H1 (cell line): ENCODE results near the gene TEAD1. TPM values are rescaled to one million over a fixed set of nuclear protein-coding genes. Genes with fewer than 3 reads are reported as not detected.

Experiments
- CTCF ChIA-PET: fragments of 300-600 bp; sonication (Branson Sonifier 250); formaldehyde crosslinking; loops from one replicate; lab custom pipeline; 2021; ENCODE audit not compliant: partially characterized antibody; lab: Charles Lee
- POLR2A ChIA-PET: fragments of 300-600 bp; sonication (Branson Sonifier 250); formaldehyde crosslinking; loops from one replicate; lab custom pipeline; 2021; ENCODE audit warnings: inconsistent platforms; ENCODE audit not compliant: partially characterized antibody; lab: Charles Lee
- DNase-seq, 2 experiments: peaks; one replicate each; pipeline versions ENCODE4 v3.0.0 to v3.0.0-alpha.2; 2010 to 2022; ENCODE audit warnings: low spot score in 2 of 2, low read depth in 1 of 2, mixed read lengths in 1 of 2
- FAIRE-seq: peaks from 2 replicates; lab custom pipeline; 2011; peaks lifted over from hg19 to GRCh38; lab: Jason Lieb, UNC
- H2AFZ ChIP-seq: 2 replicates; pipeline ENCODE4 v1.8.1; 2012; ENCODE audit warnings: low read length, inconsistent platforms
- H2AK5ac ChIP-seq: 2 replicates; pipeline ENCODE4 v1.6.1; 2013; ENCODE audit warnings: low read depth, low read length
- H2BK120ac ChIP-seq: replicated peaks from 2 replicates; pipeline ENCODE3; 2013; ENCODE audit warnings: low read depth, low read length, inconsistent platforms
- H2BK12ac ChIP-seq: 2 replicates; pipeline ENCODE4 v1.6.1; 2013; ENCODE audit warnings: low read depth, low read length
- H2BK15ac ChIP-seq: 2 replicates; pipeline ENCODE4 v1.6.1; 2013; ENCODE audit warnings: low read length
- H2BK20ac ChIP-seq: 2 replicates; pipeline ENCODE4 v1.6.1; 2013; ENCODE audit warnings: low read length
- H2BK5ac ChIP-seq: 2 replicates; pipeline ENCODE4 v1.6.1; 2013; ENCODE audit warnings: low read depth, low read length
- H3K14ac ChIP-seq: 2 replicates; pipeline ENCODE4 v1.6.1; 2013; ENCODE audit warnings: inconsistent platforms; ENCODE audit not compliant: insufficient read length
- H3K18ac ChIP-seq: 2 replicates; pipeline ENCODE4 v1.6.1; 2013; ENCODE audit warnings: low read length; ENCODE audit errors: extremely low read depth
- H3K23ac ChIP-seq: 2 replicates; pipeline ENCODE4 v1.6.1; 2013; ENCODE audit warnings: inconsistent platforms; ENCODE audit not compliant: insufficient read length
- H3K23me2 ChIP-seq: 2 replicates; pipeline ENCODE4 v1.6.1; 2013; ENCODE audit warnings: low read depth, low read length
- H3K27ac ChIP-seq: 2 replicates; pipeline ENCODE4 v1.6.1; 2011; ENCODE audit warnings: low read depth, low read length, inconsistent platforms
- H3K27me3 ChIP-seq, 4 experiments: replicated peaks in 1 of 4; 1 replicate in 1 of 4; 2 replicates in 3 of 4; pipeline versions ENCODE4 v1.6.1 to v1.8.1; 2011 to 2013; ENCODE audit warnings: low read length in 3 of 4, mild to moderate bottlenecking in 3 of 4, inconsistent platforms in 2 of 4, mixed read lengths in 2 of 4, moderate library complexity in 1 of 4; ENCODE audit not compliant: control insufficient read depth in 3 of 4, insufficient read depth in 3 of 4; ENCODE audit errors: extremely low read depth in 1 of 4
- H3K36me3 ChIP-seq, 4 experiments: 2 replicates each; pipeline versions ENCODE4 v1.6.1 to v1.8.1; 2011 to 2013; ENCODE audit warnings: mild to moderate bottlenecking in 4 of 4, low read length in 3 of 4, moderate library complexity in 2 of 4, control low read depth in 1 of 4, inconsistent platforms in 1 of 4; ENCODE audit not compliant: insufficient read depth in 4 of 4, control insufficient read depth in 2 of 4
- H3K4ac ChIP-seq: replicated peaks from 2 replicates; pipeline ENCODE3; 2013; ENCODE audit warnings: low read length, low read depth, mixed read lengths, inconsistent platforms; ENCODE audit not compliant: insufficient read length
- H3K4me1 ChIP-seq, 4 experiments: replicated peaks in 1 of 4; 1 replicate in 1 of 4; 2 replicates in 3 of 4; pipeline versions ENCODE4 v1.6.1 to v1.8.1; 2011 to 2013; ENCODE audit warnings: low read length in 3 of 4, inconsistent platforms in 2 of 4, mixed read lengths in 1 of 4; ENCODE audit not compliant: insufficient read depth in 4 of 4, control insufficient read depth in 3 of 4
- H3K4me2 ChIP-seq, 2 experiments: 2 replicates each; pipeline versions ENCODE4 v1.6.1 to v1.8.1; 2011 to 2013; ENCODE audit warnings: low read depth in 2 of 2, low read length in 2 of 2, control low read depth in 1 of 2, inconsistent platforms in 1 of 2, mild to moderate bottlenecking in 1 of 2; ENCODE audit not compliant: insufficient read depth in 1 of 2
- H3K4me3 ChIP-seq, 4 experiments: fragments of 200-600, 300-600 bp in 1 of 4; sonication (generic), shearing (Covaris generic), sonication (Bioruptor Twin) in 1 of 4; 2 replicates each; pipeline versions ENCODE4 v1.5.1 to v1.8.1; 2011 to 2016; ENCODE audit warnings: low read length in 4 of 4, low read depth in 3 of 4, control low read depth in 2 of 4, inconsistent platforms in 2 of 4, mild to moderate bottlenecking in 2 of 4, mixed read lengths in 1 of 4, moderate library complexity in 1 of 4; ENCODE audit not compliant: insufficient read depth in 2 of 4; ENCODE audit errors: extremely low read depth in 1 of 4
- H3K56ac ChIP-seq: replicated peaks from 2 replicates; pipeline ENCODE3; 2013; ENCODE audit warnings: low read depth, mild to moderate bottlenecking, mixed read lengths, low read length, inconsistent platforms; ENCODE audit not compliant: insufficient read length
- H3K79me1 ChIP-seq: 2 replicates; pipeline ENCODE4 v1.6.1; 2013; ENCODE audit warnings: low read depth, low read length, control low read depth
- H3K79me2 ChIP-seq, 2 experiments: 2 replicates each; pipeline versions ENCODE4 v1.6.1 to v1.8.1; 2012 to 2013; ENCODE audit warnings: low read length in 2 of 2, mild to moderate bottlenecking in 2 of 2, inconsistent platforms in 1 of 2; ENCODE audit not compliant: insufficient read depth in 2 of 2, control insufficient read depth in 1 of 2
- H3K9ac ChIP-seq, 4 experiments: replicated peaks in 1 of 4; 1 replicate in 1 of 4; 2 replicates in 3 of 4; pipeline versions ENCODE4 v1.6.1 to v1.8.1; 2011 to 2013; ENCODE audit warnings: low read depth in 3 of 4, low read length in 3 of 4, control low read depth in 2 of 4, mild to moderate bottlenecking in 2 of 4, moderate library complexity in 2 of 4, inconsistent platforms in 1 of 4; ENCODE audit errors: extremely low read depth in 1 of 4
- H3K9me3 ChIP-seq, 2 experiments: 2 replicates each; pipeline versions ENCODE4 v1.6.1 to v1.8.1; 2012 to 2013; ENCODE audit warnings: mild to moderate bottlenecking in 2 of 2, moderate library complexity in 2 of 2, control low read depth in 1 of 2, inconsistent platforms in 1 of 2, low read depth in 1 of 2, low read length in 1 of 2, mixed read lengths in 1 of 2; ENCODE audit not compliant: insufficient read depth in 2 of 2
- H4K20me1 ChIP-seq, 2 experiments: replicated peaks in 1 of 2; 2 replicates each; pipeline versions ENCODE3 to v1.8.1; 2011 to 2013; ENCODE audit warnings: inconsistent platforms in 2 of 2, low read length in 2 of 2, mild to moderate bottlenecking in 1 of 2; ENCODE audit not compliant: insufficient read depth in 2 of 2, control insufficient read depth in 1 of 2
- H4K5ac ChIP-seq: 2 replicates; pipeline ENCODE4 v1.6.1; 2013; ENCODE audit warnings: low read length, low read depth, mixed read lengths, inconsistent platforms; ENCODE audit not compliant: insufficient read length
- H4K8ac ChIP-seq: 2 replicates; pipeline ENCODE4 v1.8.0; 2013; ENCODE audit warnings: mild to moderate bottlenecking, moderate library complexity, low read length, inconsistent platforms; ENCODE audit not compliant: insufficient read depth; ENCODE audit errors: extremely low read depth
- H4K91ac ChIP-seq: replicated peaks from 2 replicates; pipeline ENCODE3; 2013; ENCODE audit warnings: low read length, mixed read lengths, inconsistent platforms; ENCODE audit not compliant: insufficient read length
- ASH2L ChIP-seq: fragments of 200-600, 300-600 bp; sonication (generic); IDR thresholded peaks from one replicate; pipeline ENCODE4 v1.7.1; 2017; ENCODE audit warnings: low read length
- ATF2 ChIP-seq: IDR thresholded peaks from 2 replicates; pipeline ENCODE4 v1.6.1; 2012; ENCODE audit warnings: low read length, inconsistent platforms
- BRCA1 ChIP-seq: IDR thresholded peaks from 2 replicates; pipeline ENCODE4 v1.6.1; 2012; ENCODE audit warnings: low read depth, low read length, improper control_type of control experiment
- E2F6 ChIP-seq: IDR thresholded peaks from 2 replicates; pipeline ENCODE4 v1.6.1; 2012; ENCODE audit warnings: inconsistent platforms
- EZH2 ChIP-seq: fragments of 200-600 bp; sonication (generic); IDR thresholded peaks from 2 replicates; pipeline ENCODE4 v1.7.1; 2012; ENCODE audit warnings: low read depth, mild to moderate bottlenecking, moderate library complexity, low read length, inconsistent platforms; ENCODE audit not compliant: severe bottlenecking
- MAFK ChIP-seq: IDR thresholded peaks from 2 replicates; pipeline ENCODE4 v1.6.1; 2012; ENCODE audit warnings: low read depth, mild to moderate bottlenecking, improper control_type of control experiment, low read length
- SAP30 ChIP-seq: fragments of 300-600 bp; sonication (generic); IDR thresholded peaks from 2 replicates; pipeline ENCODE4 v1.7.1; 2012; ENCODE audit warnings: low read length, moderate library complexity, mild to moderate bottlenecking, inconsistent platforms; ENCODE audit not compliant: insufficient read depth, insufficient replicate concordance
- TAF1 ChIP-seq: IDR thresholded peaks from 2 replicates; pipeline ENCODE4 v1.6.1; 2011; ENCODE audit warnings: mild to moderate bottlenecking, low read depth, low read length
- WGBS, 2 experiments: shearing (Covaris generic) in 1 of 2; methylation state at CpG; one replicate each; pipeline versions ENCODE4 v1.1.6 to v1.1.7; 2013 to 2015; ENCODE audit warnings: low lambda C conversion rate in 2 of 2, mixed read lengths in 2 of 2, inconsistent platforms in 1 of 2, low coverage in 1 of 2, missing lambda C conversion rate in 1 of 2; ENCODE audit not compliant: insufficient replicate concordance in 2 of 2, insufficient coverage in 1 of 2, insufficient read length in 1 of 2; ENCODE audit errors: extremely low coverage in 1 of 2, missing lambda C conversion rate in 1 of 2; 5-methylcytosine and 5-hydroxymethylcytosine counted together
- polyA plus RNA-seq, 7 experiments: library from polyadenylated mRNA; depleted of rRNA in 3 of 7; stranded (reverse) in 5 of 7; unstranded in 2 of 7; fragments of >200 nt in 5 of 7; fragments of 200-250 nt in 2 of 7; gene quantifications; 1 replicate in 5 of 7; 2 replicates in 1 of 7; 4 replicates in 1 of 7; pipeline versions ENCODE4 v1.2.1 to v1.2.3, GENCODE V29; 2011 to 2013; ENCODE audit warnings: missing spikeins in 2 of 7, mixed read lengths in 2 of 7
- total RNA-seq: library from RNA; stranded (reverse); fragmentation: NEBNext Ultra II Directional; extraction: Animal tissue kit (Norgen Biotek cat#: 25700); gene quantifications from 2 replicates; pipeline ENCODE4 v1.2.1, GENCODE V29; 2021

TEAD1 gene
- total and polyA plus RNA-seq, 2 of the 8 experiments (the other 6 are each of a cell fraction or from before 2014, with no cell fraction given), result 15.6 to 67.4 TPM

GRCh38 chr11:12754021-12754420 lies 79.8 kb downstream of the TEAD1 start:
- FAIRE-seq, result no peak
- H2BK120ac ChIP-seq, result no peak overlapping the region
- H2AFZ ChIP-seq, result no peak overlapping the region
- H3K4ac ChIP-seq, result no peak overlapping the region
- H4K5ac ChIP-seq, result no peak overlapping the region
- WGBS, 2 experiments, result 78% methylated on average over 3 of the region's 3 CpGs; no CpG with 5 or more reads in 1 of the 2 experiments
- H3K18ac ChIP-seq, result no peak overlapping the region
- H2AK5ac ChIP-seq, result no peak overlapping the region
- POLR2A ChIA-PET, result interaction anchor here (1.3 kb wide), 1 partner anchor 8 kb away, joined by 4 read pairs; no protein-coding TSS in a partner anchor
- peaks cover 22% of the 10 kb centered on the region for H3K79me1 ChIP-seq
- no peak overlapping the region for H3K56ac ChIP-seq
- DNase-seq, result no peak
- no peaks in the 10 kb centered on the region for H3K36me3 ChIP-seq
- H3K4me1 ChIP-seq, result peaks cover 3 to 32% (median 19%) of the 10 kb centered on the region in 4 experiments
- H3K9ac ChIP-seq, result no peak overlapping the region
- H3K4me2 ChIP-seq, result no peak overlapping the region
- no peak overlapping the region for H4K8ac ChIP-seq
- no peaks in the 10 kb centered on the region for H3K23me2 ChIP-seq
- peaks cover 0 to 28% of the 10 kb centered on the region in 2 experiments for H4K20me1 ChIP-seq
- H4K91ac ChIP-seq, result no peak overlapping the region
- H2BK12ac ChIP-seq, result no peak overlapping the region
- CTCF ChIA-PET, result interaction anchor here (0.8 to 2.8 kb wide), 6 partner anchors 8 to 135 kb away, joined by 4 to 8 read pairs (median 5); no protein-coding TSS in a partner anchor
- H3K79me2 ChIP-seq, result peaks cover 2 to 95% of the 10 kb centered on the region in 2 experiments
- no peak for TF ChIP-seq EZH2
- no peak for TF ChIP-seq TAF1
- TF ChIP-seq MAFK, result no peak
- no peak for TF ChIP-seq BRCA1
- TF ChIP-seq ATF2, result no peak
- TF ChIP-seq SAP30, result no peak
- TF ChIP-seq ASH2L, result no peak
- TF ChIP-seq E2F6, result no peak
- H2BK5ac ChIP-seq, result no peak overlapping the region
- H2BK20ac ChIP-seq, result no peak overlapping the region
- no peak overlapping the region for H3K27ac ChIP-seq
- H2BK15ac ChIP-seq, result no peak overlapping the region
- no peak overlapping the region for H3K4me3 ChIP-seq
- no peak overlapping the region for H3K23ac ChIP-seq
- no peaks in the 10 kb centered on the region for H3K27me3 ChIP-seq
- H3K9me3 ChIP-seq, result no peaks in the 10 kb centered on the region
- H3K14ac ChIP-seq, result no peak overlapping the region
